Left lung (tissue), 10 donors: Measurements from ENCODE around the gene PAH. TPM values are rescaled to one million over a fixed set of nuclear protein-coding genes. Genes with fewer than 3 reads are reported as not detected.

Experiments
- ATAC-seq: fragments of 200-7000 bp; cut with Tn5 transposase; one replicate; pipeline ENCODE4 v1.9.1; 2020; ENCODE audit warnings: moderate library complexity
- DNase-seq, 4 donors: peaks; one replicate each; pipeline ENCODE4 v3.0.0-alpha.2; 2013 to 2020
- H3K27ac ChIP-seq, 2 donors: fragments of 200-600 bp; sonication (generic) in 1 of 2; one replicate each; pipeline versions ENCODE4 v1.5.0 to v1.8.0; 2020 to 2021
- H3K27me3 ChIP-seq, 2 donors: fragments of 200-600 bp; sonication (generic) in 1 of 2; one replicate each; pipeline versions ENCODE4 v1.5.0 to v1.8.0; 2020 to 2021
- H3K36me3 ChIP-seq, 2 donors: fragments of 200-600 bp; sonication (generic) in 1 of 2; one replicate each; pipeline versions ENCODE4 v1.5.0 to v1.8.0; 2020 to 2021
- H3K4me1 ChIP-seq, 2 donors: fragments of 200-600 bp; one replicate each; pipeline ENCODE4 v1.8.0; 2021
- H3K4me3 ChIP-seq, 2 donors: fragments of 200-600 bp; sonication (generic) in 1 of 2; one replicate each; pipeline versions ENCODE4 v1.5.0 to v1.8.0; 2020 to 2021; ENCODE audit warnings: mild to moderate bottlenecking in 1 of 2
- H3K9me3 ChIP-seq, 2 donors: fragments of 200-600 bp; sonication (generic) in 1 of 2; one replicate each; pipeline versions ENCODE4 v1.5.0 to v1.8.0; 2020 to 2021
- intact Hi-C, 2 donors: fragments of 100-400 bp; cut with DNase I; formaldehyde crosslinking; loops; one replicate each; pipeline versions ENCODE4 v1.11.2 to v1.14.2; 2022
- polyA plus RNA-seq, 6 donors: library from polyadenylated mRNA; unstranded; fragments of 120-200 nt; gene quantifications; one replicate each; pipeline ENCODE4 v1.2.1, GENCODE V29; 2013; ENCODE audit not compliant: insufficient read length in 6 of 6
- total RNA-seq, 2 donors: library from RNA; stranded (reverse); fragmentation: NEBNext Ultra II Directional; extraction: Animal tissue kit (Norgen Biotek cat#: 25700); gene quantifications; one replicate each; pipeline ENCODE4 v1.2.1, GENCODE V29; 2021
- TF ChIP-seq, protein P1 (sequence below), 2 donors: fragments of 200-600 bp; sonication (generic) in 1 of 2; IDR thresholded peaks; one replicate each; pipeline versions ENCODE4 v1.5.0 to v1.8.0; 2021; ENCODE audit warnings: antibody characterized with exemption in 2 of 2
- donor health status: DM: no; HTN: yes; CAD: no.
- donor health status: DM: no; HTN: no; CAD: no.

Gene PAH
- total and polyA plus RNA-seq, 8 donors, result 0.29 to 1.1 (median 0.71) TPM; not detected in 2

DNA sequence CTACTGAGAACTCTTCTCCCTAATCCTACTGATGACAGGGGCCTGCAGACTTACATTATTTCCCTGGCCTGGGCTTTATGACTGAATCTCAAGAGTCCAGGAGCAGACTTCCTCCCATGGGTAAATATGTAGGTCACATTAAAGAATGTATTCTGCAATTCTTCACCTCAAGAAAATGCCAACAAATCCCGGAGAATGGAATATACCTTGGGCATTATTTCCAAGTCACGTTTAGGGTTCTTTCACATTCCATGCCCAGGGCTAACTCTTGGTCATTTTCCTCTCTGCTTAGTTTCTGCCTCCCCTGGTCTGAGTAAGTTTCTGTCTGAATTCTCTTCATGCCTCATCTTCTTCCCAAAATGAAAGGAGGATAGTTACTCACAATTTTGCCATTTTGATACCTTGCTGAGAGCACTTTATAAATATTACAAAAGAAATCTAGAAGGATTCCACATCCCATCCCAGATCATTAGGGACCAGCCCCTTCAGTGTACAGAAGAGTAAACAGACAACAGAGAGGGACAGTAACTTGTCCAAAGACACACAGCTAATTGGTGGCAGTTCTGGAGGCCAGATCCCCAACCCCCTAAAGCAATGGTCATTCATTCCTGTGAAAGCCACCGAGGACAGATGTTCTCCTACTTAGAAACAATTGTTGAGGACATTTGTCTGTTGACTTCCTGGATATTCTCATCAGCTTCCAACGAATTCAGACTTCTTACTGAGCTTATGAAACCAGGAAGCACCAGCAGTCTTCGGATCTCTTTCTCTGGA lies 605 bp downstream of the PAH start:
- ATAC-seq (no peak), DNase-seq (no peak)
- H3K4me3 ChIP-seq, result no peak overlapping the region
- H3K36me3 ChIP-seq, result no peaks in the 10 kb centered on the region
- no peak overlapping the region for H3K27ac ChIP-seq
- TF ChIP-seq, protein P1, sequence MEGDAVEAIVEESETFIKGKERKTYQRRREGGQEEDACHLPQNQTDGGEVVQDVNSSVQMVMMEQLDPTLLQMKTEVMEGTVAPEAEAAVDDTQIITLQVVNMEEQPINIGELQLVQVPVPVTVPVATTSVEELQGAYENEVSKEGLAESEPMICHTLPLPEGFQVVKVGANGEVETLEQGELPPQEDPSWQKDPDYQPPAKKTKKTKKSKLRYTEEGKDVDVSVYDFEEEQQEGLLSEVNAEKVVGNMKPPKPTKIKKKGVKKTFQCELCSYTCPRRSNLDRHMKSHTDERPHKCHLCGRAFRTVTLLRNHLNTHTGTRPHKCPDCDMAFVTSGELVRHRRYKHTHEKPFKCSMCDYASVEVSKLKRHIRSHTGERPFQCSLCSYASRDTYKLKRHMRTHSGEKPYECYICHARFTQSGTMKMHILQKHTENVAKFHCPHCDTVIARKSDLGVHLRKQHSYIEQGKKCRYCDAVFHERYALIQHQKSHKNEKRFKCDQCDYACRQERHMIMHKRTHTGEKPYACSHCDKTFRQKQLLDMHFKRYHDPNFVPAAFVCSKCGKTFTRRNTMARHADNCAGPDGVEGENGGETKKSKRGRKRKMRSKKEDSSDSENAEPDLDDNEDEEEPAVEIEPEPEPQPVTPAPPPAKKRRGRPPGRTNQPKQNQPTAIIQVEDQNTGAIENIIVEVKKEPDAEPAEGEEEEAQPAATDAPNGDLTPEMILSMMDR (IDR thresholded peaks at IDR 0.05), result no peak
- H3K4me1 ChIP-seq, result no peaks in the 10 kb centered on the region
- peaks cover 0 to 21% of the 10 kb centered on the region in 2 donors for H3K27me3 ChIP-seq
- H3K9me3 ChIP-seq, result no peaks in the 10 kb centered on the region
- intact Hi-C loops, result no loop called here

GRCh38 chr12:102913453-102914226 lies 3.4 kb downstream of the PAH start:
- intact Hi-C loops, result no loop called here
- Histone ChIP-seq H3K4me3 (no peak overlapping the region), H3K36me3 (no peaks in the 10 kb centered on the region), H3K27ac (no peak overlapping the region), H3K9me3 (no peaks in the 10 kb centered on the region), H3K27me3 (peaks cover 0 to 21% of the 10 kb centered on the region in 2 donors), H3K4me1 (no peaks in the 10 kb centered on the region)
- no peak for DNase-seq
- TF ChIP-seq, protein P1 (IDR thresholded peaks at IDR 0.05), result no peak
- no peak for ATAC-seq

DNA sequence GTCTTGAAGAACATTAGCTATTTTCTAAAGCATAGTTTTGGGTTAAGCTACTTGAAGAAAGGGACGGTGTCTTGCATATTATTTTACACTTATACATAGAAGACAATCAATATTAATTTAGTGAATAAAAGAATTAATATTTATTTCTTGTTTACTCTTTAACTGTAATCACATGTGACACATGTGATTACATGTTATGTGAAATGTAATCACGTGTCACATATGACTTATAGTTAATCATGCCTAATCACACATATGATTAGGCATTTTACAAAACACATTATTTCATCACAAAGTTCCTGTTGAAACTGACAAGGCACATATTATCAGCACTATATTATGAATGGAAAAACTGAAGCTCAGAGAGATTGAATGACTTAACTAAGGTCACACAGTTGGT lies 4.8 kb downstream of the PAH start:
- H3K36me3 ChIP-seq, result no peaks in the 10 kb centered on the region
- H3K27me3 ChIP-seq, result peaks cover 0 to 11% of the 10 kb centered on the region in 2 donors
- intact Hi-C loops, result no loop called here
- no peak overlapping the region for H3K4me3 ChIP-seq
- no peaks in the 10 kb centered on the region for H3K9me3 ChIP-seq
- DNase-seq (no peak), ATAC-seq (no peak)
- no peaks in the 10 kb centered on the region for H3K4me1 ChIP-seq
- TF ChIP-seq, protein P1 (IDR thresholded peaks at IDR 0.05), result no peak
- no peak overlapping the region for H3K27ac ChIP-seq

DNA sequence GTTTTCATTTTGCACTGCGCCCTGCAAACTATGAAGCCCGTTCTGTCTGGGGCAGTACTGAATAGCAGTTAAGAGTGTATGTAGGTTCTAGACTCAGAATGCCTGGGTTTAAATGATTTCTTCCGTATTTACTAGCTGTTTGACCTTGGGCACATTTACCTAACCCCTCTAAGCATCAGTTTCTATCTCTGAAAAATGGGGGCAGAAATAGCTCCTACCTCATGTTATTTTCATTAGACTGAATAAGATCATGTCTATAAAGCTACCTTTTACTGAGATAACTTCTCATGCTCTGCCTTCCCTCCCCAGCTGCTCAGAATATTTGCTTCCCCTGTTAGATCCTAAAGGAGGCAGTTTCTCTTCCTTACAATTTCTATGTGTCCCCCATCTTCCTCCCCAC lies 5.7 kb downstream of the PAH start:
- peaks cover 0 to 2% of the 10 kb centered on the region in 2 donors for H3K27me3 ChIP-seq
- intact Hi-C loops, result no loop called here
- no peaks in the 10 kb centered on the region for H3K4me1 ChIP-seq
- DNase-seq (no peak), ATAC-seq (no peak)
- no peak overlapping the region for H3K27ac ChIP-seq
- H3K9me3 ChIP-seq, result no peaks in the 10 kb centered on the region
- TF ChIP-seq, protein P1 (IDR thresholded peaks at IDR 0.05), result no peak
- no peak overlapping the region for H3K4me3 ChIP-seq
- no peaks in the 10 kb centered on the region for H3K36me3 ChIP-seq

DNA sequence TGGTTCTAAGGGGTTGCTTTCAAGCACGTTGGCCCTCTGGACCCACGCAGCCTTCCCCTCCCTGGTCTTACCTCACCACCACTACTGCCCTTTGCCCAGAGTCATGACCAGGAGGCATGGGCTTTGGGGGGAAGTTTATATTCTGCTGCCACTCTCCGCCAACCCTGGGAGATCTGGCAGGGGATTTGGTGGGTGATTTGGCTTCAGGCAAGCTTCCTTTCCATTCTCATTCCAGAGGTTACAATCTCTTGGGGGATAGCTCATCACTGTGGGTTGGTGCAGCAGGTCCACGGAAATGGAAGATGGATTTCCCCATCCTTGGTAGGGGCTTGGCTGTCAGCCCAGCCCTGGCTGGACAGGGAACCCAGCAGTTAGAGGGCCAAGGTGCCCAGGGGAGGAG lies 6.3 kb downstream of the PAH start:
- intact Hi-C loops, result no loop called here
- Histone ChIP-seq H3K9me3 (no peaks in the 10 kb centered on the region), H3K4me3 (no peak overlapping the region), H3K27me3 (no peaks in the 10 kb centered on the region), H3K27ac (no peak overlapping the region), H3K4me1 (no peaks in the 10 kb centered on the region), H3K36me3 (no peaks in the 10 kb centered on the region)
- TF ChIP-seq, protein P1 (IDR thresholded peaks at IDR 0.05), result no peak
- ATAC-seq (no peak), DNase-seq (no peak)
